HG03354 (cell line): ENCODE results near the gene CHL1.

Experiments
- ATAC-seq: cut with Tn5 transposase; IDR thresholded peaks from one replicate; pipeline ENCODE4 v1.9.1; 2021; ENCODE audit warnings: mild to moderate bottlenecking; ENCODE audit not compliant: unreplicated experiment, poor library complexity, severe bottlenecking

CHL1 gene

GRCh38 chr3:270688-271087 lies 74.1 kb downstream of the CHL1 start:
- ATAC-seq = peak; percentile 55

- no peak for ATAC-seq
Observed at GRCh38 chr3:274927-275326, 78.4 kb downstream of the CHL1 start.

- peak; percentile 22 for ATAC-seq
Observed at GRCh38 chr3:277873-278272, 81.3 kb downstream of the CHL1 start.

- peak; percentile 88 for ATAC-seq
Observed at GRCh38 chr3:278300-279064, 81.9 kb downstream of the CHL1 start.

GRCh38 chr3:279325-279724 lies 82.8 kb downstream of the CHL1 start:
- ATAC-seq = no peak

GRCh38 chr3:280681-281080 lies 84.1 kb downstream of the CHL1 start:
- no peak for ATAC-seq

GRCh38 chr3:284322-284721 lies 87.8 kb downstream of the CHL1 start:
- no peak for ATAC-seq

GRCh38 chr3:288417-288816 lies 91.9 kb downstream of the CHL1 start:
- ATAC-seq = no peak

GRCh38 chr3:291028-291427 lies 94.5 kb downstream of the CHL1 start:
- ATAC-seq = no peak

- ATAC-seq = no peak
Observed at GRCh38 chr3:291646-292436, 95.3 kb downstream of the CHL1 start.

GRCh38 chr3:294096-294495 lies 97.5 kb downstream of the CHL1 start:
- no peak for ATAC-seq

GRCh38 chr3:294581-294980 lies 98.0 kb downstream of the CHL1 start:
- no peak for ATAC-seq

GRCh38 chr3:295166-295565 lies 98.6 kb downstream of the CHL1 start:
- ATAC-seq = no peak

GRCh38 chr3:297585-297984 lies 101.0 kb downstream of the CHL1 start:
- ATAC-seq = no peak

- peak; percentile 72 for ATAC-seq
Observed at GRCh38 chr3:299590-300301, 103.2 kb downstream of the CHL1 start.

- ATAC-seq = no peak
Observed at GRCh38 chr3:307182-307581, 110.6 kb downstream of the CHL1 start.

- ATAC-seq = peak; percentile 77
Observed at GRCh38 chr3:308597-309321, 112.2 kb downstream of the CHL1 start.

GRCh38 chr3:312160-312733 lies 115.7 kb downstream of the CHL1 start:
- no peak for ATAC-seq

- ATAC-seq = no peak
Observed at GRCh38 chr3:312911-313310, 116.3 kb downstream of the CHL1 start.

- ATAC-seq = no peak
Observed at GRCh38 chr3:317012-317411, 120.4 kb downstream of the CHL1 start.
